ENCODE data around the gene SKAP1. TPM values are rescaled to one million over a fixed set of nuclear protein-coding genes. Genes with fewer than 3 reads are reported as not detected.
A peak's percentile ranks its signal among the peaks of the same experiment; 100 is the strongest.

The SKAP1 gene
- total RNA-seq, 3 donors from 2014 or later = 2.2 to 3.2 (median 2.4) TPM

DNA sequence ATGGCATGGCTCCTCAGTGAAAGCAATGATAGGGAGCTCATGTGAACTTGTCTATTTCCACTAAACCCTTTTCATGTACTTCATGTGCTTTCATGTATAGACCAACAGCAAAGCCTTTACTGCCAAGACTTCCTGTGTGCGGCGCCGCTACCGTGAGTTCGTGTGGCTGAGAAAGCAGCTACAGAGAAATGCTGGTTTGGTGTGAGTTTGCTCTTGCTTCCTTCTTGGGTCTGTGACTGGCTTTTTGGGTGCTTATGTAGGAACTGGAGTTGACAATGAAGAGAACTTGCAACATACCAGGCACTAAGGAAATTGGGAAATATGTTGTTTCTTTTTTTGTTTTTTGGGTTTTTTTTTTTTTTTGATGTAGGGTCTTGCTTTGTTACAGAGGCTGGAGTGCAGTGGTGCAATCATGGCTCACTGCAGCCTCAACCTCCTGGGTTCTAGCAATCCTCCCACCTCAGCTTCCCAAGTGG is 316.8 kb downstream of the SKAP1 start:
- H3K36me3 ChIP-seq (ENCODE audit: low read depth) = no peaks in the 10 kb centered on the region
- no peaks in the 10 kb centered on the region for H3K9me3 ChIP-seq
- H3K4me3 ChIP-seq = no peak overlapping the region
- peaks cover 8% of the 10 kb centered on the region for H3K4me1 ChIP-seq (ENCODE audit: low read depth)
- intact Hi-C loops (cut with DNase I, micrococcal nuclease) = no loop called here
- TF ChIP-seq, protein P1, sequence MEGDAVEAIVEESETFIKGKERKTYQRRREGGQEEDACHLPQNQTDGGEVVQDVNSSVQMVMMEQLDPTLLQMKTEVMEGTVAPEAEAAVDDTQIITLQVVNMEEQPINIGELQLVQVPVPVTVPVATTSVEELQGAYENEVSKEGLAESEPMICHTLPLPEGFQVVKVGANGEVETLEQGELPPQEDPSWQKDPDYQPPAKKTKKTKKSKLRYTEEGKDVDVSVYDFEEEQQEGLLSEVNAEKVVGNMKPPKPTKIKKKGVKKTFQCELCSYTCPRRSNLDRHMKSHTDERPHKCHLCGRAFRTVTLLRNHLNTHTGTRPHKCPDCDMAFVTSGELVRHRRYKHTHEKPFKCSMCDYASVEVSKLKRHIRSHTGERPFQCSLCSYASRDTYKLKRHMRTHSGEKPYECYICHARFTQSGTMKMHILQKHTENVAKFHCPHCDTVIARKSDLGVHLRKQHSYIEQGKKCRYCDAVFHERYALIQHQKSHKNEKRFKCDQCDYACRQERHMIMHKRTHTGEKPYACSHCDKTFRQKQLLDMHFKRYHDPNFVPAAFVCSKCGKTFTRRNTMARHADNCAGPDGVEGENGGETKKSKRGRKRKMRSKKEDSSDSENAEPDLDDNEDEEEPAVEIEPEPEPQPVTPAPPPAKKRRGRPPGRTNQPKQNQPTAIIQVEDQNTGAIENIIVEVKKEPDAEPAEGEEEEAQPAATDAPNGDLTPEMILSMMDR (IDR thresholded peaks at IDR 0.05) = no peak
- ATAC-seq = peak; percentile 67
- no peak for DNase-seq

DNA sequence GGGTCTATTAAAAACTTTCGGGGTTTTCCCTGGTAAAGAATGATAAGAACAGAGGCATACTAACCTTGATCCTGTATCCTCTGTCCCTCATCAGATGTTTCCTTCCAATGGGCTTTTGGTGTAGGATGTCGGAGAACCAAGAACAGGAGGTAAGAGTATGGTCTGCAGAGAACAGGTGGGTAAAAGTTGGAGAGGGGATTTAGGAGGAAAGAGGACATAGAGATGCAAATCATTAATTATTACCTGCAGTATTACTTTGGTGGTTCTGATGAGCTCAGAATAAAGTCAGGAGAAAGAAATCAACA is 318.1 kb downstream of the SKAP1 start:
- ATAC-seq = no peak

DNA sequence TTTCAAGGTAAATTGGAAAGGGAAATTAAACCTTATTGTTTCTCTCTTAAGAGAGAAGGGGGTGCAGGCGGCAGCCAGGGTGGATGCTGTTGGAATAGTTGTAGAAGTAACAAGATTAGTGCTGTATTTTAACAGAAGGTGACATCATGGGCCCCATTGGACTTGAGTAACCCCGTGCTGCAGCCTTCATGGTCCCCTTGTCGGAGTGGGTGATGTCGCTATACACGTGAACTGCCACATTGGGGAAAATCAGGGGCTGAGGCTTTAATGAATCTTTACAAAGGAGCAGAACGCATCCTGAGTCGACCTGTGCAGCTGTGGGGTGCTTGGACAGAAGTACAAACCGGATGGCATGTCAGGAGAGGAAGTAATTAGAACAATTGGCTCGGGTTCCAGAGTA is 319.3 kb downstream of the SKAP1 start:
- H3K36me3 ChIP-seq (ENCODE audit: low read depth) = no peaks in the 10 kb centered on the region
- no peak overlapping the region for H3K4me3 ChIP-seq
- peaks cover 9% of the 10 kb centered on the region for H3K4me1 ChIP-seq (ENCODE audit: low read depth)
- ATAC-seq (no peak), DNase-seq (no peak)
- intact Hi-C loops (cut with DNase I, micrococcal nuclease) = no loop called here
- no peaks in the 10 kb centered on the region for H3K9me3 ChIP-seq
- TF ChIP-seq, protein P1 (IDR thresholded peaks at IDR 0.05) = no peak

More for the DNA sequence above, 318.1 kb downstream of the SKAP1 start:
- TF ChIP-seq, protein P1 (IDR thresholded peaks at IDR 0.05) = no peak
- Histone ChIP-seq H3K9me3 (no peaks in the 10 kb centered on the region), H3K4me3 (no peak overlapping the region), H3K36me3 (ENCODE audit: low read depth) (no peaks in the 10 kb centered on the region), H3K4me1 (ENCODE audit: low read depth) (peaks cover 9% of the 10 kb centered on the region)
- DNase-seq = no peak
- intact Hi-C loops (cut with DNase I, micrococcal nuclease) = no loop called here

DNA sequence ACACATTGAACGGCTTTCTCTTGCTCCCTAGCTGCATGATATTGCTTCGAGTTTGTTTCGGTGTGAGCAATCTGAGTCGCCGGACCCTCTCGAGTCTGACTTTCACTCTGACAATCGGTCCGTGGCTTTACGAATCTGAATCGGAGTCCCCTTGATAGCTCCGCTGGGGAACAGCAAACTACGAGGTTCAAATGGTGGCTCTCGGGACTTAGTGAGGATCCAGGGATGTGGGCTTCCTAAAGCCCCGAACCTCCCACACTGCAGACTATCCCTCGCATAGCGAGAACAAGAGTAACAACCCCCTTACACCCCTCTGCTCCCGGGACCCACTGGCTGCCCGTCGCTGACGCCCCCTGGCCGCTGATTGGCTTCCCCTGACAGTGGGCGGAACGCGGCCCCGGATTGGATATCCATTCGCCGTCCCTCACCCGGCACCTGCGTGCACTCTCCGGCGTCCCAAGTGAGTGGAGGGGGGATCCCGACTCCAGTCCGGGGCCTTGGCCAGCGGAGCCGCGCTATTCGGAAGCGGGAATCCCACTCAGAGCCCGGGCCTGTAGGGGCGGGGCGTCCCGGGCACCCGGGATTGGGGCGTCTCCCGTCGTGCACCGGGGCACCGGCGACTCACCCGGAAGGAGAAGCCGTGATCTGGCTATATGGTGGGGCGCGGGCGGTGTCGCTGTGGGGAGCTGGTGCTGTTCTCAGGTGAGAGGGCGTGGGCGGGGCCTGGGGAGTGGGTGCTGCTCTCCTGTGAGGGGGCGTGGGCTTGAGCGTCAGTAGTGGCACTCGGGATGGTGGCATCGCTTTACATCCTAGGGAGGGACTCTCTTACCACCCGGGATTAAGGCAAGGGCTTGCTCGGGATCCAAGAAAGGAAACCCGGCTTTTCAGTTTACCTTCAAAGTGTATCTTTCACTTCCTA is 322.6 kb downstream of the SKAP1 start, which contains the start of gene SNX11:
TSS of gene SNX11 (plus strand) at position 630 of the 919 bp plus-strand sequence. CDS start 4,278 bp downstream, outside the sequence.
- ATAC-seq (peak; percentile 97), DNase-seq (peak; percentile 94 to 97 (median 95))
- TF ChIP-seq, protein P1 (IDR thresholded peaks at IDR 0.05) = no peak
- intact Hi-C loops (cut with DNase I, micrococcal nuclease) = no loop called here
- Histone ChIP-seq H3K36me3 (ENCODE audit: low read depth) (no peaks in the 10 kb centered on the region), H3K4me3 (peak within 1 kb of the TSS; percentile 59), H3K9me3 (peaks cover 3% of the 10 kb centered on the region), H3K4me1 (ENCODE audit: low read depth) (peaks cover 9% of the 10 kb centered on the region)

DNA sequence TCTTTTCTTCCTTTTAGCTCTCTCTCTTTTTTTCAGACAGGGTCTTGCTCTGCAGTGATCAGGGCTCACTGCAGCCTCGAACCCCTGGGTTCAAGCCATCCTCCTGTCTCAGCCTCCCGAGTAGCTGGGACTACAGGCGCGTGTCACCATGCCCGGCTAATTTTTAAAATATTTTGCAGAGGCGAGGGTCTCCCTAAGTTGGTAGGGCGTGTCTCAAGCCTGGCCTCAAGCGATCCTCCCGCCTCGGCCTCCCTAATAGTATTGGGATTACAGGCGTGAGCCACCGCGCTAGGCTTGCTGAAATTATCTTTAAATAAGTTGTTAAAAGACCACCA is 323.2 kb downstream of the SKAP1 start:
- Histone ChIP-seq H3K4me1 (ENCODE audit: low read depth) (peaks cover 14% of the 10 kb centered on the region), H3K4me3 (peak overlapping the region; percentile 59), H3K36me3 (ENCODE audit: low read depth) (no peaks in the 10 kb centered on the region), H3K9me3 (peaks cover 3% of the 10 kb centered on the region)
- TF ChIP-seq, protein P1 (IDR thresholded peaks at IDR 0.05) = no peak
- intact Hi-C loops (cut with DNase I, micrococcal nuclease) = no loop called here
- ATAC-seq (no peak), DNase-seq (no peak)

Data from mucosa of descending colon (tissue), 3 donors.